HG03066 (cell line): ENCODE data around the gene SMARCAL1.
"Not testable (repeated sequence)": the region's sequence is repeated elsewhere in the genome, so short reads cannot be mapped to it uniquely, and the experiment has no call there.

ENCODE experiments used
- ATAC-seq: cut with Tn5 transposase; IDR thresholded peaks from one replicate; pipeline ENCODE4 v1.9.1; 2021; ENCODE audit warnings: low read depth; ENCODE audit not compliant: unreplicated experiment

The SMARCAL1 gene

DNA sequence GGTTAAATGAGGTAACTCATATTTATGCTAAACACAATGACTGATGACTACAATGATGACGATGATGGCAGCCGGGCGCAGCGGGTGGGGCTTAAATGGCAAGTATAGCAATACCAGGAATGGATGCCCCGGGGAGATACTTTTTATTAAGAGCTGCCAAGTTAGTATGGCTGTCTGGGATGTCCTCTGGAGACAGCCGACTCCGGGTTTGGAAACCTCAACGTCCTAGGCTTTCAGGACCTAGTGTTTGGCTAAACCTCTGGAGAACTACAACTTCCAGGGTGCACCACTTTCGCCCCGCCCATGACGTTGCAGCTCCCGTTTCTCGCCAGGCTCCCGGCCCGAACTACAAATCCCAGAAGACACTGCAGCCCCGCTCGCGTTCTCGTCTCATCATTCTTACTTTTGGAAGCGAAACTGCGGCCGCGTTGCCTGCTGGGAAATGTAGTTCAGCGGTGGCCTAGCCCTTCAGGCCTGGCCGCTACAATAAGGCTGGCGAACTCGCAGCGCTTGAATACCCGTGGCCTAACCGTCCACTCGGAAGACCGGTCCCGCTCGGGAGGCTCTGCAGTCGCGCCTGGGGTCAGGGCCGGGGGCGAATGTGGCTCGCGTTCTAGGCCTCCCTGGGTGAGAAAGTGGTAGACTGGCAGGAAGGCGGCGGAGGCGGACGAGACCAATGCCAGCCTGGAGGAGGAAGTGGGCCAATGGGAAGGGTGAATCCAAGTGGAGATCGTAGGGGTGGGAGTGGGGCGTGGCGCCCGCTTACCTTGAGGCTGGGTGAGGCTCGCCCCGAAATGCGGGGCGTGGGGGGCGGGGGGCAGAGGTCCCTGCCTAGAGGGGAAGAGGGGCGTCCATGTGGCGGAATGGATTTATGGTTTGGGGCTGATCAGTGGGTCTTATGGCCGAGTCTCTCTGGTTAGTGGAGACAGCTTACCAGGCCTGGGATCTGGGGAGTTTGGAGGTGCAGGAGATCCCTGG lies at the start of gene SMARCAL1:
TSS of gene SMARCAL1 (plus strand) at position 463 of the 978 bp plus-strand sequence. CDS start 2,221 bp downstream, outside the sequence.
- ATAC-seq = peak; percentile 89

DNA sequence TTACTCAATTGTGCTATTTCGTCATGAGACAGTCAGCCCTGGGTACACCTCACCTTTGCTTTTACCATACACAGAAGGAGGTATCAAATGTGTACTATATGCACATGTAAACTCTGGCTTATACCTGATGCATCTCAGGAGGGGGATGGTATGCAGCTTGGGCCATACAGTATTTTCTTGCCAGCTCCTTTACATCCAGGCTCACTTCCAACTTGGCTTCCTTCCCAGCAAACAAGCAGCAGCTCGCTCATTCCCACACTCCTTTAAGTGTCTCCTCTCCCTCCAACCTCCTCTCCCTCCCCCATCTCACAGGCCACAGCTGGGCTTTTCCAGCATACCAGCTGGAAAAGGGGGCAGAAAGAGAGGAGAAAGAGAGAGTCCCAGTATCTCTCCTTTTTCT lies 49.6 kb upstream of the SMARCAL1 start:
- no peak for ATAC-seq

DNA sequence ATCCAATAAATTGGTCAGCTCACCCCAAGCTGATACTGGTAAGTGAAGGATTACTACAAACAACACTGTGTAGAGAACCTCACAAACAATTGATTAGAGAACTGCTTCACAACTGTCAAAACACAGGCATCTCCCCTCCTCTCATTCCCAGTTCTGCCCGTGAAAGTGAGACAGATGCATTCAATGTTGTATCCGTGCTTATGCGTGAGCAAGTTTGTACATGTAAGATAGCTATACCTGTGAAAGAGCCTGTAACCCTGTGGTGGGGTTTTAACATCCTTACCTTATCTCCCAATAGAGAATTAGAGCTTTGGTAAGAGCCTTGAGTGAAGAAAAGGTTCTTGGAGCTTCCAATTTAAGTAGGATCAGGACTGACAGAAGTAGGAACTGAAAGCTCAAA lies 49.1 kb upstream of the SMARCAL1 start:
- ATAC-seq = no peak

DNA sequence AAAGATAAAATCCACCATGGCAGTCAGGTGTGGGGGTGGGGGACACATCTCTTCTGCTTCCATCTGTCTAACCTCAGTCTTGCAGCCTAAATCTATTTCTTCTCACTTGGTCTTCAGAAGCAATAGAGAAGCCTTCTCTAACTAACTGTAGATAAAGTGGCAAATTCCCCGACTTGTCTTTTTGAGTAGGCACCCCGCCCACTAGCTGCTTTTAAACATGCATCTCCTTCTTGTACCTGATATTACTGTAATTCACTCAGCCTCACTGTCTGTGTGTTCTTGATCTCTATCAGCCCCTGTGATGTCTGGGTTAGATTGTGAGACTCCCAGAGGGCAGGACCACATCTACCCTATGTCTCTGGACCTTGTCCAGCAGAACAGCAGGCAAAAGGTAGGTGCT lies 46.8 kb upstream of the SMARCAL1 start:
- ATAC-seq = no peak

DNA sequence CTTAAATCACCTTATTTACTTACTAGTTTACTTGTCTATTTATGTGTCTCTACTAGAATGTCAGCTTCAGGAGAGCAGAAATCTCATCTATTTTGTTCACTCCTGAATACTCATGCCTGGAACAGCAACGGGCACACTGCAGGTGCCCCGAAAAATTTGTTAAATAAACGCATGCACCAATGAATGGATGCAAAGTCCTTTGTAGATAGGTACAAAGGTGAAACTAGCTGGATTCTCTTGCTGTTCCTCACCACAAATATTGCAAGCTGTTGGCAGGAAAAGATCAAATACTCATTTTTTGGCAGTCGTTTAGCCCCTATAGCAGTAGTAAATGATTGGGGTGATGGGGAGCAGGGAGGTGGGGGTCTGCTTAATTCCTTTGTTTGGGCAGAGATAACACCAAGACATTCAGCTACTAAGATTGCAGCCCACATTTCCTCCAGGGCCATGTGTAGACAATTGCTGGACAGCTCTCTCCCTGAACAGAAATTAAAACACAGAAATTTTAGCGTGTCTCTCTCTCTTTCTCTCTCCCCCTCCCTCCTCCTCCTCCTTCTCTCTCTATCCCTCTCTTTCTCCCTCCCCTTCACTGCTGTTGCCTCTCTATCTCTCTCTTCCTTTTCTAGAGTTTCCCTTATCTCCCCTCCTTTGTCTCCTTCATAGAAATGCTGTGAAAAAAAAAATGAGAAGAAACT lies 45.4 kb upstream of the SMARCAL1 start:
- ATAC-seq = no peak

DNA sequence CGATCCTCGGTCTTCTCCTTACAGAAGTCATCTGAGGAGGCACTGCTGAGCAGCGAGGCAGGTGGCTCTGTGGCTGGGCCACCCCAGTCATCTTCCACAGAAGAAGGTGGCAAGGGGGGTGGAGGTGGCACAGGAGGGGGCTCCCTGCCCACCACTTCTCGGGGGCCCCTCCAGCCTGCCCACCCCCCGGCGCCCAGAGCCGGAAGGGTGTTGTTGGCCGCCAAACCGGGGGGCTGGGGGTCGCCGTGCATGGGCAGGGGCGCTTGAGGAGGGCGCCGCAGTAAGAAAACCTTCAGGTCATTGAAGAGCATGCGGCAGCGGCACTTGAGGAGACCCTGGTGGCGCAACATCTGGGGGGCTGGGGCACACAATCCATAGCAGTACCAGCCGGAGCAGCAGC lies 42.5 kb upstream of the SMARCAL1 start:
- no peak for ATAC-seq

DNA sequence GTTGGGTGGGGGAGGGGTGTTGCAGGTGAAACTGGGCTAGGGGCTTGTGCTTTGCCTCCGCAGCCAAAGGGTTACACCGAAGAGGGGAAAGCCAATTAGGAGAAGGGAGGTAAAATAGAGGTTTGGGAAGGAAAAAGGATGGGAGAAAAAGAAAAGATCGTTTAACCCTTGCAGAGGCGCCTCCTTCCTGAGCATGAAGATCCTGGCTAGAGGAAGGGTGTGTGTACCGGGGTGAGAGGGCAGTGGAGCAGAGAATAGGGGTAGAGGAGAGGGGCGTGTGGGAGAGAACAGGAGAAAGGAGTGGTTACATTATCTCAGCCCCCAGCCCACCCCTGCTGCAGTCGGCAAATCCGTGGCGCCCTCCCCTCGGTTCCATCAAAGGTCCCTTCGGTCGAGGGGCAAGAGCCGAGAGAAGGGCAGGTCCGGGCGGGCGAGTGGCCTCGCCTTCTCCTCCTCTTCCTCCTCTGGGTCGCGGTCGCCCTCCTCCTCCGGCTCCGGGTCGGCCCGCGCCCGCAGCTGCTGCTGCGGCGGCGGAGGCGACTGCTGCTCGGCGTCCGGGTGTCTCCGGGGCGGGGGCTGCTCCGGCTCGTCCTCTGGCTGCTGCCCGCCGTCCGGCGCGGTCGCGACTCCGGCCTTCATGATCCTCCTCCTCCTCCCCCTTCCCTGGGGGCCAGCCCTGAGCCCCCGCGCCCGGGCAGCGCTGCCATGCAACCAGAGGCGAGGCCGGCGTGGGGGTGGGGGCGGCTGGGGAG lies 41.1 kb upstream of the SMARCAL1 start:
- ATAC-seq = no peak

DNA sequence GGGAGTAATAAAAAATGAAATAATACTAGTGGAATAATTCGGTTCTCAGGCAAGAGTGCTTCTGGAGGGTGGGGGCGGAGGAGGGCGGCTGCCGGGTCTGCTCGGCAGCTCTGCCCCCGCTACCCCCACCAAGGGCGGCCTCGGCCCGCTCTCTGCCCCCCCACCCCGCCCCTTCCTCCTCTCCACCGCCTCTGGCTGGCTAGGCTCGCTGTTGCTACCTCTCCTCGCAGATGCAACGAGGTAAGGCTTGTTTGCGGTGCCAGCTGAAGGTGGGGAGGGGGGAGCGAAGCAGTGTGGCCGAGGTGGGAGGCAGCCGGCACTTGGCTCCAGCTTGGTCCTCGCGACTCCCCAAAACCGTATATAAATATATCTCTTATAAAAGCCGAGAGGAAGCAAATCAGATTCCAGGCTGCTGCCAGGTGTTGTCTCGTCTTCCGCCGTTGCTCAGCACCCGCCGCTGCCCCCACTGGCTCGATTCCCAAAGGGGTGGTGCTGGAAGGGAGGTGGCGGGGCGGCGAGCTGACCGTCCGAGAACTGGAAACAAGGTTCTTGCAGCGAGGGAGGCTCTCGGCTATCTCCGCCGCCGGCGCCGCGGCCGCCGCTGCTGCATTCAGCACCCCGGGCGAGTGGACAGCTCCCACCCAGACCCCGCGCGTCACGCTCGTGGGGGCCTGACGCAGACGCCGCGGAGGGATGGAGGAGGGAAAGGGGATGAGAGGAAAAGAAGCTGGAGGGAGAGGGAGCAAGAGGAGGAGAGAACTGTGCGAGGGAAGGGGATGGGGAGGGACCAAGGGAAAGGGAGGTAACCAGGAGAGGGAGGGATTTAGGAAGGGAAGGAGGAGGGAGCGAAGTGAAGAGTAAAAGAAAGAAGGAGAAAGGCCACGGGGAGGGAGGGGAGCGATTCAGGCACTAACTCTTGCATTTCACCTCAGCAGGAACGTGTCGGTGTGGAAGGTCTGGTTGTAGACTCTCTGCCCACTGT lies 40.3 kb upstream of the SMARCAL1 start, which contains the start of gene MARCHF4:
TSS of gene MARCHF4 (minus strand) at position 763 of the 982 bp plus-strand sequence. CDS start 2,223 bp downstream, outside the sequence.
- no peak for ATAC-seq

DNA sequence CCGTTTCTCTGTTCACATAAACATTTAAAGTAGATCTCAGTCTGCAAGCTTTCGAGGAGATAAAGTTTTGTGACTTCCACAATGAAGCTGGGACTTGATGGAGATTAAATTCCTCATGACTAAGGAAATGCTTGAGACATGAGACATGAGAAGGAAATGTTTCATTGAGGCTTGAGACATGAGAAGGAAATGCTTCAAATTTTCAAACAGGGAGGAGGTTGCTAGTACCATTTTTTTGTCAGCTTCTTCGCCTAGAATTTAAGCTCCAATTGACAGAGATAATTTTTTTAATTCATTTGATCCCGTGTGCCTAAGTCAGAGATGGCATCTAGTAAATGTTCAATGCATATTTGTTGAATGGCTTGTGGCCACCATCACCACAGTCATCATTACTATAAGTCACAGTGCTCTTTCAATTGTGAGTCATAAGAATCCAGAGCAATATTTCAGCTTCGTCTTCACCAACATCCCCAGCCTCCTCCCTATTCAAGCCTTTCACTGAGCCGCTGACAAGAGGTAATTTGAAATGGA lies 39.5 kb upstream of the SMARCAL1 start:
- no peak for ATAC-seq

DNA sequence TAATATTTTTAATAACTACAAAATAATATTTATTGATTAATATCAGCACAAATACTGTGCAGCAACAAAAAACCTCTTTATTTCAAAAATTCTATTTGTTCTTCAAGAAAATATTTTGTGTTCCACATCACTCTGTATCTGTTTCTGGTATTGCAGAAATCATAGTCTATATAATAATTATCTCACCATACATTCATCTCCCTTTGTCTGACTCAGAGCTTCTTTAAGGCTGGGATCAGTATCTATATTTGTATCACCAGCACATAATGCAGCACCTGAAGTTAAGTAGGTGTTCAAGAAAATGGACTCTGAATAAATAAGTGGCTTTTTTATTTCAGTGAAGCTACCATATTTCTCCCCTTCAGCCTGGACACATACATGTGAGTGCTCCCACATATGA lies 38.4 kb upstream of the SMARCAL1 start:
- ATAC-seq = no peak

DNA sequence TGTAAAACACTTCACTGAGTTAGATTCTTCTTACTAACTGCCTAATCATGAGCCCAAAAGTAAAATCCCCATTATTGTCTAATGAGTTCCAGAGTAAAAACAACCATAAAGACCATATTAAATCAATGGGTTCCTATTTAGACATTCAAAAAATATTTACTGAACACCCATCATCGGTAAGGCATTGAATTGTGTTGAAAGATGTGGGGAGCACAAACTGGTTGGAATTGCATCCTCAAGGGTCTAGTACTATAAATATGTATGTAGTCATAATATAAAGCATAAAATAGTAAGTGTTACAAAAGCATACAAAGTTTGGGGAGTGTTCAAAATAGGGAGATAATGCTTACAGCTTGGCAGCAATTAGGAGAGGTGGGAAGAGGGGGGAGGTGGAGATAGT lies 37.0 kb upstream of the SMARCAL1 start:
- ATAC-seq = no peak

DNA sequence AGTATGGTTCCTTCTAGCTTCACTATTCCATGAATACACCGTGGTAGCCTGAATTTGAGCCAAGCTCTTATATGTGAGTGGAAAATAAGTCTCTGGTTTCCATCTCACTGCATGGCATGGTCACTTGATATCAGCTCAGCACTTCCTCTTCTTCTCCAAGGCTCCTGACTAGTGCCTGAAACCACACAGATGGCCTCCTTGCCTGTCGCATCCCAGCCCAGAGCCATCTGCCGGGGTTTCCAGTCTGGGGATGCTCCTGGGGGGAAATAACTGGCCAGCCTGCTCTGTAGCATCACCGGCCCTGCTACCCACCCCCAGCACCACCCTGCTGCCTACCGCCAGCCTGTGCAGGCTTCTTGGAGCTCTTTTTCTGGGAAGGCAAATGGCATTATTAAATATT lies 32.3 kb upstream of the SMARCAL1 start:
- ATAC-seq = no peak

DNA sequence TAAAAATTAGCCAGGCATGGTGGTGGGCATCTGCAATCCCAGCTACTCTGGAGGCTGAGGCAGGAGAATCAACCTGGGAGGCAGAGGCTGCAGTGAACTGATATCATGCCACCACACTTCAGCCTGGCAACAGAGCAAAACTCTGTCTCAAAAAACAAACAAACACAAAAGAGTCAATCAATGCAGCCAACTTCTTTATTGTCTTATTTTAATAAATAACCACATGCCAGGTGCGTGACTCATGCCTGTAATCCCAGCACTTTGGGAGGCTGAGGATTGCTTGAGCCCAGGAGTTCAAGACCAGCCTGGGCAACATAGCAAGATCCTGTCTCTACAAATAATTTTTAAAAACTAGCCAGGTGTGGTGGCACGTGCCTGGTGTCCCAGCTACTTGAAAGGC lies 27.9 kb upstream of the SMARCAL1 start:
- ATAC-seq = not testable (repeated sequence)

DNA sequence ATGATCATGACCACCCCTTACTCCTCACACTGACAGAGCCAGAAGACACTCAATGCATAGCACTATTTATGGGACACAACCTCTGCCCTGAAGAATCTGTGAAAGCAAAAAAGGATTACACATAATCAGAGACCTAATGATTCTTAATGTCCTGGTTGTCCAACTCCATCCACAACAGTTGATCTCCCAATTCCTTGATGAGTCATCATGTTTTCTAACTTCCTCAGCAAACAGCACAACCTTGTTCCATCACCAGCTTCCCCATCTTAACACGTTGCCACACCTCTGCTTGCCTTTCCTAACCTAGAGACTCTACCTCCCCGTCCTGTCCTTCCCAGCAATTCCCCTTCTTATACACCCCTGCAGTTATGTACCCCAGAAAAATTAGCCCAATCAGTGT lies 26.8 kb upstream of the SMARCAL1 start:
- ATAC-seq = no peak

DNA sequence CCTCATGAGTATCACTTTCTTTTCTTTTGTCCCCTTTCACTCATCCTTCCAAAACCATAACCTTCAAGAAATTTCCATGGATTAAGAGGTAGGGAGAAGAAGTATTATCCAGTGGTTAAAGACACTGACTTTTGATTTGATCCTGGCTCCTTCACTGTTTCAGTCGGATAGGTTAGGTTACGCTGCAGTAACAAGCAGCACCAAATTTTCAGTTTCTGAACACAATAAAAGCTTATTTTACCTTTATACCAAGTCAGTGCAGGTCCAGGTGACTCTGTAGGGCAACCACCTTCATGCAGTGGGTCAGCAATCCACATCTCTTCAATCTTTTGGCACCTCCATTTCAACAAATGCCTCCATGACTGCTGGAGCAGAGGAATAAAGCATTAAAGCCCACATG lies 25.0 kb upstream of the SMARCAL1 start:
- ATAC-seq = no peak

DNA sequence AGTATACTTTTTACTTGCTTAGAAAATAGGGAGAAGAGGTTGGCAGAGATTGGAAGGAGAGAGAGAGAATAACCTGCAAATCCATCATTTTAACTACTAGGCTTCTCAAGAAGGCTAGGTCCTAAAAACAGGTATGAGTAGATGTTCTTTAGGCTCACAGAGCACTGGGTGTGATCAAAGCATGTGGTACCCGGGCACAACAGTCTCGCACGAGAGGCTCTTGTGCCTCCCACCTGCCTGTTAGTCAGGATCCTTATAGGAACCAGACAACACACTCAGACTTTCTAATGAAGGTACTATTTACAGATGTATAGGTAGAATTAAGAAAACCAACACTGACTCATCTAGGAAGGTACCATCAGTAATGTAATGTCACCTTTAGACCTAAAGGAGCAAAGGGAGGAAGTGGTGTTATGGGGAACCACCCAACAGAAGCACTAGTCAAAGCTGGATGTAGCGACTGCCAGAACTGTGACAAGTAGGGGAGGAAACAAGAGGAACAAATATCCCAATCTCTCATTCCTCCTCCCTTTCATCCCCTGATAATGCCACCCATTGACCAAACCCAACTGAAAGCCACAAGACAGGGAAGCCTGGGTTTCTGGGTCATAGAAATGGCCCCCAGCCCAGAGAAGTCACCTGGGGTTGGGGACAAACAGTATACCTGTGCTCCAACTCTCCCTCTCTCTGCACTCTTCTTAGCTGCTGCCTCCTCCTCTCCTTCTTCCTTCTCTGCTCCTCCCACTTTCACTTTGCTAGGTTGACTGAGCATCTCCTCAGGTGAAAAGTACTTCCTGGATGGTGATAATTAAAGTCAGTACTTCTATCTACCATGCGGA lies 24.0 kb upstream of the SMARCAL1 start:
- no peak for ATAC-seq

DNA sequence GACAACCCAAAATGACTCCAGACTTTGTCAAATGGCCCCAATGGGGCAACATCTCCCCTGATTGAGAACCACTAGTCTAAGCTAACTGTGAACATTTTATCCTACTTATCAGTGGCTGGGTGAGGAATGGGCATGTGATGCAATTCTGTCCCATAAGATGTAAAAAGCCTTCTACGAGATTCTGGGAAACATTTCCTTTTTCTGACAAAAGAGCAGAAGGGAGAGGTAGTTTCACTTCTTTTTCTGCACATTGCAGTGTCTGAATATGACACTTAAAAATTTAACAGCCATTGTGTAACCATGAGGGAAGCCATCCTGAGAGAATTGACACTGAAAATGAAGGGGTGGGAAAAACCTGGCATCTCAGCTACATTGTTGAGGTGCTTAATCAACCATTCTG lies 22.7 kb upstream of the SMARCAL1 start:
- ATAC-seq = no peak

DNA sequence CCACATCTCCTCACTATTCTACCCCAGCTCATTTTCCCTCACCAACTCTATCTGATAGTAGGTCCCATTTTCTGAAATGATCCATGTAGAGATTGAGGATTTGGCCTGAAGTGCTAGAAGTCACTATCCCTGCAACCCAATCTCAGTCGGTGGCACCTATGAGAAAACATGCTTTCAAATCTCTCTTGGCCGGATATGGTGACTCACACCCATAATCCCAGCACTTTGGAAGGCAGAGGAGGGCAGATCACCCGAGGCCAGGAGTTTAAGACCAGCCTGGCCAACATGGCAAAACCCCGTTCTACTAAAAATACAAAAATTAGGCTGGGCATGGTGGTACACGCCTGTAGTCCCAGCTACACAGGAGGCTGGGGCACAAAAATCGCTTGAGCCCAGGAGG lies 20.9 kb upstream of the SMARCAL1 start:
- ATAC-seq = no peak
